CD14-positive monocyte (primary cell): Measurements from ENCODE around the gene BICDL1. TPM values are rescaled to one million over a fixed set of nuclear protein-coding genes. Genes with fewer than 3 reads are reported as not detected.

Experiments used
- DNase-seq, 3 donors: peaks; one replicate each; pipeline ENCODE4 v3.0.0-alpha.2; 2011 to 2022
- H2AFZ ChIP-seq: 2 replicates; pipeline ENCODE4 v1.6.0; 2012; ENCODE audit warnings: mild to moderate bottlenecking, low read depth, low read length, inconsistent platforms; ENCODE audit not compliant: insufficient read depth, poor library complexity, severe bottlenecking
- H3K27ac ChIP-seq, 2 donors: 1 replicate in 1 of 2; 2 replicates in 1 of 2; pipeline ENCODE4 v1.5.1; 2012 to 2013; ENCODE audit warnings: low read length in 2 of 2, control low read depth in 1 of 2, inconsistent platforms in 1 of 2, low read depth in 1 of 2, mild to moderate bottlenecking in 1 of 2
- H3K27me3 ChIP-seq, 2 donors: one replicate each; pipeline versions ENCODE4 v1.6.0 to v1.6.1; 2011 to 2013; ENCODE audit warnings: low read length in 2 of 2; ENCODE audit not compliant: control insufficient read depth in 2 of 2, insufficient read depth in 2 of 2
- H3K36me3 ChIP-seq, 2 donors: replicated peaks in 1 of 2; 1 replicate in 1 of 2; 2 replicates in 1 of 2; pipeline versions ENCODE4 v1.5.1 to v1.6.1; 2012 to 2013; ENCODE audit warnings: low read length in 2 of 2, control low read depth in 1 of 2, inconsistent platforms in 1 of 2, mild to moderate bottlenecking in 1 of 2; ENCODE audit not compliant: insufficient read depth in 2 of 2, control insufficient read depth in 1 of 2
- H3K4me1 ChIP-seq, 2 donors: 1 replicate in 1 of 2; 2 replicates in 1 of 2; pipeline versions ENCODE4 v1.5.1 to v1.6.1; 2012 to 2013; ENCODE audit warnings: low read length in 2 of 2, control low read depth in 1 of 2, inconsistent platforms in 1 of 2, mild to moderate bottlenecking in 1 of 2, moderate library complexity in 1 of 2; ENCODE audit not compliant: insufficient read depth in 2 of 2, control insufficient read depth in 1 of 2
- H3K4me2 ChIP-seq: replicated peaks from 2 replicates; pipeline ENCODE3; 2012; ENCODE audit warnings: low read length, moderate library complexity, mild to moderate bottlenecking; ENCODE audit not compliant: poor library complexity, severe bottlenecking; ENCODE audit errors: extremely low read depth
- H3K4me3 ChIP-seq, 3 experiments: fragments of 200-600 bp in 1 of 3; sonication (generic) in 1 of 3; replicated peaks in 1 of 3; 1 replicate in 2 of 3; 2 replicates in 1 of 3; pipeline ENCODE4 v1.5.1; 2011 to 2013; ENCODE audit warnings: low read length in 3 of 3, mild to moderate bottlenecking in 3 of 3, control low read depth in 2 of 3, low read depth in 2 of 3, inconsistent platforms in 1 of 3, moderate library complexity in 1 of 3
- H3K79me2 ChIP-seq: 2 replicates; pipeline ENCODE4 v1.6.0; 2012; ENCODE audit warnings: mild to moderate bottlenecking, control low read depth, inconsistent platforms, low read length, moderate library complexity; ENCODE audit not compliant: insufficient read depth
- H3K9ac ChIP-seq: 2 replicates; pipeline ENCODE4 v1.6.0; 2017; ENCODE audit warnings: low read length, mild to moderate bottlenecking; ENCODE audit not compliant: insufficient read depth, poor library complexity, severe bottlenecking
- H3K9me3 ChIP-seq, 2 donors: replicated peaks in 1 of 2; 1 replicate in 1 of 2; 2 replicates in 1 of 2; pipeline versions ENCODE4 v1.5.1 to v1.6.1; 2012 to 2013; ENCODE audit warnings: low read length in 2 of 2, control low read depth in 1 of 2; ENCODE audit not compliant: control insufficient read depth in 1 of 2, insufficient read depth in 1 of 2
- H4K20me1 ChIP-seq: 2 replicates; pipeline ENCODE4 v1.6.0; 2012; ENCODE audit warnings: mild to moderate bottlenecking, low read length, control low read depth, moderate library complexity; ENCODE audit not compliant: insufficient read depth
- H3K27ac Mint-ChIP-seq, 7 donors: one replicate each; pipeline ENCODE4 v1.8.0; 2020; ENCODE audit warnings: mild to moderate bottlenecking in 7 of 7, mixed read lengths in 7 of 7, moderate library complexity in 6 of 7, inconsistent platforms in 2 of 7
- H3K27me3 Mint-ChIP-seq, 3 donors: one replicate each; pipeline ENCODE4 v1.8.0; 2021 to 2022; ENCODE audit warnings: low read depth in 3 of 3, mild to moderate bottlenecking in 3 of 3, mixed read lengths in 3 of 3, moderate library complexity in 3 of 3, inconsistent platforms in 1 of 3
- H3K36me3 Mint-ChIP-seq, 2 donors: one replicate each; pipeline ENCODE4 v1.8.0; 2020; ENCODE audit warnings: mixed read lengths in 2 of 2, inconsistent platforms in 1 of 2, mild to moderate bottlenecking in 1 of 2
- H3K4me1 Mint-ChIP-seq: one replicate; pipeline ENCODE4 v1.8.0; 2020; ENCODE audit warnings: mild to moderate bottlenecking, mixed read lengths
- H3K4me3 Mint-ChIP-seq, 2 donors: one replicate each; pipeline ENCODE4 v1.8.0; 2020; ENCODE audit warnings: mild to moderate bottlenecking in 2 of 2, mixed read lengths in 2 of 2, moderate library complexity in 1 of 2
- H3K9me3 Mint-ChIP-seq, 7 donors: one replicate each; pipeline ENCODE4 v1.8.0; 2020 to 2022; ENCODE audit warnings: mixed read lengths in 7 of 7, mild to moderate bottlenecking in 6 of 7, moderate library complexity in 6 of 7, inconsistent platforms in 2 of 7
- WGBS: methylation state at CpG from one replicate; pipeline ENCODE4 v1.1.5; 2013; ENCODE audit warnings: missing lambda C conversion rate; ENCODE audit not compliant: insufficient coverage; 5-methylcytosine and 5-hydroxymethylcytosine counted together
- intact Hi-C, 2 donors: fragments of 100-400 bp; cut with micrococcal nuclease; formaldehyde crosslinking; loops; one replicate each; pipeline versions ENCODE4 v1.15.0 to v1.15.1; 2023
- polyA plus RNA-seq, 3 donors: library from polyadenylated mRNA; depleted of rRNA in 1 of 3; unstranded in 2 of 3; stranded (reverse) in 1 of 3; fragments of 300-500 nt in 2 of 3; fragments of >200 nt in 1 of 3; fragmentation: Illumina TruSeq in 2 of 3; gene quantifications; 1 replicate in 2 of 3; 2 replicates in 1 of 3; pipeline ENCODE4 v1.2.3, GENCODE V29; 2012 to 2021
- TF ChIP-seq, protein P1 (sequence below): fragments of 200-600 bp; IDR thresholded peaks from one replicate; pipeline ENCODE4 v1.8.0; 2022; ENCODE audit warnings: antibody characterized with exemption, mild to moderate bottlenecking

The BICDL1 gene
- polyA plus RNA-seq, 3 donors: 0.13 TPM; not detected in 2

GRCh38 chr12:120134307-120134980, 145.4 kb downstream of the BICDL1 start:
- Histone ChIP-seq H3K27me3 (no peaks in the 10 kb centered on the region), H3K27ac (no peak overlapping the region), H2AFZ (no peak overlapping the region), H3K4me1 (no peaks in the 10 kb centered on the region), H3K79me2 (no peaks in the 10 kb centered on the region), H3K9ac (no peak overlapping the region), H4K20me1 (peaks cover 12% of the 10 kb centered on the region), H3K4me2 (no peak overlapping the region), H3K4me3 (no peak overlapping the region), H3K9me3 (no peaks in the 10 kb centered on the region), H3K36me3 (peaks cover 98 to 100% of the 10 kb centered on the region in 2 donors)
- TF ChIP-seq, protein P1, sequence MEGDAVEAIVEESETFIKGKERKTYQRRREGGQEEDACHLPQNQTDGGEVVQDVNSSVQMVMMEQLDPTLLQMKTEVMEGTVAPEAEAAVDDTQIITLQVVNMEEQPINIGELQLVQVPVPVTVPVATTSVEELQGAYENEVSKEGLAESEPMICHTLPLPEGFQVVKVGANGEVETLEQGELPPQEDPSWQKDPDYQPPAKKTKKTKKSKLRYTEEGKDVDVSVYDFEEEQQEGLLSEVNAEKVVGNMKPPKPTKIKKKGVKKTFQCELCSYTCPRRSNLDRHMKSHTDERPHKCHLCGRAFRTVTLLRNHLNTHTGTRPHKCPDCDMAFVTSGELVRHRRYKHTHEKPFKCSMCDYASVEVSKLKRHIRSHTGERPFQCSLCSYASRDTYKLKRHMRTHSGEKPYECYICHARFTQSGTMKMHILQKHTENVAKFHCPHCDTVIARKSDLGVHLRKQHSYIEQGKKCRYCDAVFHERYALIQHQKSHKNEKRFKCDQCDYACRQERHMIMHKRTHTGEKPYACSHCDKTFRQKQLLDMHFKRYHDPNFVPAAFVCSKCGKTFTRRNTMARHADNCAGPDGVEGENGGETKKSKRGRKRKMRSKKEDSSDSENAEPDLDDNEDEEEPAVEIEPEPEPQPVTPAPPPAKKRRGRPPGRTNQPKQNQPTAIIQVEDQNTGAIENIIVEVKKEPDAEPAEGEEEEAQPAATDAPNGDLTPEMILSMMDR: no peak
- Mint-ChIP-seq H3K4me3 (no peak overlapping the region), H3K27me3 (no peaks in the 10 kb centered on the region), H3K27ac (peak overlapping the region in 1 of 7 donors; percentile 63), H3K4me1 (no peaks in the 10 kb centered on the region), H3K36me3 (peaks cover 91 to 99% of the 10 kb centered on the region in 2 donors), H3K9me3 (peaks cover 0 to 1% (median 0%) of the 10 kb centered on the region in 7 donors)
- WGBS: 100% methylated on average over 17 of the region's 20 CpGs
- intact Hi-C loops: no loop called here
- no peak for DNase-seq

GRCh38 chr12:120136093-120136770, 147.2 kb downstream of the BICDL1 start:
- Mint-ChIP-seq H3K4me3 (no peak overlapping the region), H3K27me3 (no peaks in the 10 kb centered on the region), H3K9me3 (peaks cover 0 to 1% (median 0%) of the 10 kb centered on the region in 7 donors), H3K27ac (no peak overlapping the region), H3K4me1 (no peaks in the 10 kb centered on the region), H3K36me3 (peaks cover 92 to 99% of the 10 kb centered on the region in 2 donors)
- Histone ChIP-seq H3K27me3 (no peaks in the 10 kb centered on the region), H4K20me1 (peaks cover 6% of the 10 kb centered on the region), H2AFZ (no peak overlapping the region), H3K9ac (no peak overlapping the region), H3K36me3 (peaks cover 98 to 100% of the 10 kb centered on the region in 2 donors), H3K4me2 (no peak overlapping the region), H3K27ac (no peak overlapping the region), H3K4me1 (no peaks in the 10 kb centered on the region), H3K9me3 (no peaks in the 10 kb centered on the region), H3K4me3 (no peak overlapping the region), H3K79me2 (no peaks in the 10 kb centered on the region)
- WGBS: 96% methylated on average over 9 of the region's 11 CpGs
- no peak for DNase-seq
- intact Hi-C loops: no loop called here
- TF ChIP-seq, protein P1: no peak
